SU-DHL-6 (cell line): ENCODE measurements around the gene MYT1.

Experiments used
- H2AFZ ChIP-seq: fragments of 200-600 bp; sonication (generic); 2 replicates; pipeline ENCODE4 v1.6.1; 2014; ENCODE audit warnings: low read depth, mild to moderate bottlenecking, moderate library complexity, mixed read lengths, antibody characterized with exemption, low read length; ENCODE audit not compliant: severe bottlenecking
- H3F3A ChIP-seq: fragments of 200-600 bp; shearing (Covaris generic); 2 replicates; pipeline ENCODE4 v1.6.0; 2016; ENCODE audit warnings: antibody characterized with exemption, mild to moderate bottlenecking; ENCODE audit not compliant: insufficient read depth
- H3K27ac ChIP-seq: fragments of 200-600 bp; sonication (generic); 2 replicates; pipeline ENCODE4 v1.5.1; 2016; ENCODE audit warnings: low read depth, mild to moderate bottlenecking, low read length, moderate library complexity, mixed read lengths
- H3K27me3 ChIP-seq: fragments of 200-600 bp; sonication (generic), shearing (Covaris generic); 2 replicates; pipeline ENCODE4 v1.6.0; 2014; ENCODE audit warnings: mild to moderate bottlenecking, low read length
- H3K36me3 ChIP-seq: fragments of 200-600 bp; sonication (generic); 2 replicates; pipeline ENCODE4 v1.6.1; 2014; ENCODE audit warnings: mild to moderate bottlenecking, low read length, mixed read lengths
- H3K4me2 ChIP-seq: fragments of 300-600, 200-600 bp; shearing (Covaris generic), sonication (generic); 2 replicates; pipeline ENCODE4 v1.6.0; 2014; ENCODE audit warnings: low read length, low read depth, mild to moderate bottlenecking; ENCODE audit not compliant: poor library complexity, severe bottlenecking
- H3K4me3 ChIP-seq: fragments of 200-600 bp; sonication (generic); 2 replicates; pipeline ENCODE4 v1.5.1; 2014; ENCODE audit warnings: antibody characterized with exemption, low read length, mild to moderate bottlenecking, mixed read lengths; ENCODE audit not compliant: insufficient read depth, poor library complexity, severe bottlenecking
- H3K79me2 ChIP-seq: fragments of 200-600 bp; sonication (generic); 2 replicates; pipeline ENCODE4 v1.6.1; 2014; ENCODE audit warnings: mild to moderate bottlenecking, low read length, moderate library complexity; ENCODE audit not compliant: insufficient read depth
- H3K9ac ChIP-seq: fragments of 200-600 bp; sonication (generic); 2 replicates; pipeline ENCODE4 v1.7.0; 2014; ENCODE audit warnings: mild to moderate bottlenecking, low read length
- H3K9me2 ChIP-seq: fragments of 200-600 bp; sonication (generic); replicated peaks from 2 replicates; pipeline ENCODE4 v1.6.1; 2014; ENCODE audit warnings: low read length; ENCODE audit not compliant: insufficient read depth
- H3K9me3 ChIP-seq: fragments of 200-600 bp; sonication (generic); 2 replicates; pipeline ENCODE4 v1.6.1; 2014; ENCODE audit warnings: low read length, mixed read lengths; ENCODE audit not compliant: insufficient read depth
- H4K20me1 ChIP-seq: fragments of 200-600 bp; sonication (generic); 2 replicates; pipeline ENCODE4 v1.6.1; 2014; ENCODE audit warnings: low read depth, mild to moderate bottlenecking, antibody characterized with exemption, low read length, moderate library complexity, mixed read lengths
- EZH2phosphoT487 ChIP-seq: fragments of 200-600 bp; sonication (generic), shearing (Covaris generic); conservative IDR thresholded peaks from 2 replicates; pipeline ENCODE4 v1.6.1; 2018; ENCODE audit warnings: mild to moderate bottlenecking, antibody characterized with exemption, low read length, moderate library complexity, mixed read lengths
- TF ChIP-seq, protein P1 (sequence below): fragments of 200-600 bp; sonication (generic); IDR thresholded peaks from one replicate; pipeline ENCODE4 v1.5.1; 2017; ENCODE audit warnings: antibody characterized with exemption, mild to moderate bottlenecking, low read length, moderate library complexity; ENCODE audit not compliant: insufficient read depth, poor library complexity, severe bottlenecking

MYT1 gene

DNA sequence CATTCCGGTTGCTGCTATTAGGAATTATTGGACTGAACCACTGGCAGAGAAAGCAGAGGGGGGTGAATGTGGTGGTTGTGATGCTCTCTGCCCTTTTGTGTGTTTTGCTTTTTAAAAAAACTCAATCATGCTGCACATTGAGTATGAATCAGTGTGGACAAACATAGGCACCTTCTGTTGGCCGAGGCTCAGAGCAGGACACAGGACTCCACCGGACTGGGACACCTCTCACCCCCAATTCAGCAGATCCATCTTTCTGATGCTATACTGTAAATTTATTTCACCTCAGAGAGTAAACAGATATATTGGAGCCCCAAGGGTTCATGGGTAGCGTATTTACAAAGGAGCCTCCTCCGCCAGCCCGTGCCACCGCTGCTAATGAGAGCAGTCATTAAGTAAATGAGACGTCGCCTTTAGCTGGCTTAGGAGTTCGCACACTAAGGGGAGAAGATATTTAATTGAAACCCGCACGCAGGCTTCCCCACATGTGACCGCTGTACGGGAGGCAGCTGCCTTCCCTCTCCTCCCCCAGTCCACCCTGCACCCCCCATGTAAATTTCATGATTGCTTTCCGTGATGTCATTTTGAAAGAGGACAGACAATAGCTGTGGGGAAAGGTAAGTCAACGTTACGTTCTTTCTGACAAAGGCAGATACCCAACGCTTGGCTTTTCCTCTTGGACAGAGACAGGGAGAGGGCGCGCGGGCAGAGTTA, at the start of gene MYT1:
Gene MYT1 (plus strand): TSS at position 330 of the 714 bp plus-strand sequence. CDS start 34,410 bp downstream, outside the sequence.
- Histone ChIP-seq H4K20me1 (no peaks in the 10 kb centered on the region), H3K4me2 (no peak within 1 kb of the TSS), H3F3A (no peaks in the 10 kb centered on the region), H3K36me3 (no peaks in the 10 kb centered on the region), H3K79me2 (no peaks in the 10 kb centered on the region), H3K9ac (no peak within 1 kb of the TSS), H3K9me2 (no peaks in the 10 kb centered on the region), H2AFZ (no peak within 1 kb of the TSS), H3K27ac (no peak within 1 kb of the TSS), H3K4me3 (no peak within 1 kb of the TSS), H3K9me3 (no peaks in the 10 kb centered on the region), H3K27me3 (no peaks in the 10 kb centered on the region)
- TF ChIP-seq, protein P1, sequence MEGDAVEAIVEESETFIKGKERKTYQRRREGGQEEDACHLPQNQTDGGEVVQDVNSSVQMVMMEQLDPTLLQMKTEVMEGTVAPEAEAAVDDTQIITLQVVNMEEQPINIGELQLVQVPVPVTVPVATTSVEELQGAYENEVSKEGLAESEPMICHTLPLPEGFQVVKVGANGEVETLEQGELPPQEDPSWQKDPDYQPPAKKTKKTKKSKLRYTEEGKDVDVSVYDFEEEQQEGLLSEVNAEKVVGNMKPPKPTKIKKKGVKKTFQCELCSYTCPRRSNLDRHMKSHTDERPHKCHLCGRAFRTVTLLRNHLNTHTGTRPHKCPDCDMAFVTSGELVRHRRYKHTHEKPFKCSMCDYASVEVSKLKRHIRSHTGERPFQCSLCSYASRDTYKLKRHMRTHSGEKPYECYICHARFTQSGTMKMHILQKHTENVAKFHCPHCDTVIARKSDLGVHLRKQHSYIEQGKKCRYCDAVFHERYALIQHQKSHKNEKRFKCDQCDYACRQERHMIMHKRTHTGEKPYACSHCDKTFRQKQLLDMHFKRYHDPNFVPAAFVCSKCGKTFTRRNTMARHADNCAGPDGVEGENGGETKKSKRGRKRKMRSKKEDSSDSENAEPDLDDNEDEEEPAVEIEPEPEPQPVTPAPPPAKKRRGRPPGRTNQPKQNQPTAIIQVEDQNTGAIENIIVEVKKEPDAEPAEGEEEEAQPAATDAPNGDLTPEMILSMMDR, result no peak
- no peak for TF ChIP-seq EZH2phosphoT487

DNA sequence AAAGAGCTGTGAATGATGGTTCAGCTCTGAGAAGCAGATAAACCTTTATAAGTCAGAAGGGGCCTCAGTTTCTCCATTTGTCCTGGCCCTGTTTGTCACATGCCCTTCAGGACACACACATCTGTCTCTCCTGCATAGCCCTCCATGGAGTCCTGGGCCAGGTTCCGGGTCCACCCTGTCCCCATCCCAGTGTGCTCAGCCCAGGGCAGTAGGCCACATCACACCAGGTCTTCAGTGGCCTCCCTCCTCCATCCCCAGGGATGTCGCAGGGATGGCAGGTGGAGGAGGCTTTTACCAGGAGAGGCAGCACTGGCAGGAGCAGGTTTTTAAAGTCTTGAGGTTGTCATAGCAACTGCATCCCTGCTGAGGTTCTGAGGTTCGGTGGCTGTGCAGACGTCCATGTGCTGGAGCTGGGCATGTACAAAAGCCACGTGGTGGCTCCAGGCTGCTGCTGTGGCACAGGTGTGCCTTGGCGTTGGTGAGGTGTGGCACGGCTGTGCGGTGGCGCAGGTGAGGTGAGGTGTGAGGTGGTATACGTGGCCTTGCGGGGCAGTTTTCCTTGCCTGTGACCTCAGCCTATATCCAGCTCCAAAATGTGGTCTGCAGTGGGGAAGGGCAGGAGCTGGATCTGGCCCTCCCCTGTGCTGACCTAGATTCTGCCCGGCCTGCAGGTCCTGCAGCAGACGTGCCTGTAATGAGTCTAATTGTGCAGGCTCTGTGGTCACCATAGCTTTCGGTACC, 48.9 kb upstream of the MYT1 start:
- Histone ChIP-seq H3F3A (no peaks in the 10 kb centered on the region), H3K4me2 (no peak overlapping the region), H3K9me3 (no peaks in the 10 kb centered on the region), H3K36me3 (no peaks in the 10 kb centered on the region), H3K9me2 (no peaks in the 10 kb centered on the region), H3K9ac (no peak overlapping the region), H4K20me1 (no peaks in the 10 kb centered on the region), H3K4me3 (no peak overlapping the region), H2AFZ (no peak overlapping the region), H3K27ac (no peak overlapping the region), H3K27me3 (no peaks in the 10 kb centered on the region), H3K79me2 (no peaks in the 10 kb centered on the region)
- no peak for TF ChIP-seq EZH2phosphoT487
- TF ChIP-seq, protein P1, result no peak

DNA sequence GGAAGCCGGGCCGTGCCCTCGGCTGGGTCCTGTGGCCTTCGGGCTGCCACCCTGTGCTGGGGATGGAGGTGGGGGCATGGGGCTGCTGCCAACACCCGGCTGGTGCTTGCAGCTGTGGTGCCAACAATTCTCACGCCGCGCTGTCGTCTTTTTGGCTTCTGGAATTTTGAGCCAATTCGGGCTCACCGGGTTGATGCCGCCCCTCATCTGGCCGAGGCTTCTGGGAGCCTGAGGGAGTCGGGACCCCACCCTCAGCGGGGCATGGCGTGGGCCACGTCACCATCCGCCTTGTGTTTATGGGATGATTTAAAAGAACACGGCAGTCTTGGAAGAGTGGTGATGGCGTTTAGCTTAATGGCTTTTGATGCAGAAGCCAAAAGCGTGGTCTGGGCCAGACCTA, 48.2 kb upstream of the MYT1 start:
- no peaks in the 10 kb centered on the region for H3K9me2 ChIP-seq
- TF ChIP-seq, protein P1, result no peak
- TF ChIP-seq EZH2phosphoT487, result no peak

More for the DNA sequence above, 48.2 kb upstream of the MYT1 start:
- Histone ChIP-seq H3K36me3 (no peaks in the 10 kb centered on the region), H2AFZ (no peak overlapping the region), H3K27me3 (no peaks in the 10 kb centered on the region), H3K79me2 (no peaks in the 10 kb centered on the region), H3K4me3 (no peak overlapping the region), H4K20me1 (no peaks in the 10 kb centered on the region), H3K4me2 (no peak overlapping the region), H3K27ac (no peak overlapping the region), H3K9me3 (no peaks in the 10 kb centered on the region), H3F3A (no peaks in the 10 kb centered on the region), H3K9ac (no peak overlapping the region)
